HG03066 (cell line): ENCODE data around the gene PDCD2L.
"Not testable (repeated sequence)": the region's sequence is repeated elsewhere in the genome, so short reads cannot be mapped to it uniquely, and the experiment has no call there.

Experiments
- ATAC-seq: cut with Tn5 transposase; IDR thresholded peaks from one replicate; pipeline ENCODE4 v1.9.1; 2021; ENCODE audit warnings: low read depth; ENCODE audit not compliant: unreplicated experiment

The PDCD2L gene

GRCh38 chr19:34370983-34371382 lies 33.2 kb upstream of the PDCD2L start:
- no peak for ATAC-seq

DNA sequence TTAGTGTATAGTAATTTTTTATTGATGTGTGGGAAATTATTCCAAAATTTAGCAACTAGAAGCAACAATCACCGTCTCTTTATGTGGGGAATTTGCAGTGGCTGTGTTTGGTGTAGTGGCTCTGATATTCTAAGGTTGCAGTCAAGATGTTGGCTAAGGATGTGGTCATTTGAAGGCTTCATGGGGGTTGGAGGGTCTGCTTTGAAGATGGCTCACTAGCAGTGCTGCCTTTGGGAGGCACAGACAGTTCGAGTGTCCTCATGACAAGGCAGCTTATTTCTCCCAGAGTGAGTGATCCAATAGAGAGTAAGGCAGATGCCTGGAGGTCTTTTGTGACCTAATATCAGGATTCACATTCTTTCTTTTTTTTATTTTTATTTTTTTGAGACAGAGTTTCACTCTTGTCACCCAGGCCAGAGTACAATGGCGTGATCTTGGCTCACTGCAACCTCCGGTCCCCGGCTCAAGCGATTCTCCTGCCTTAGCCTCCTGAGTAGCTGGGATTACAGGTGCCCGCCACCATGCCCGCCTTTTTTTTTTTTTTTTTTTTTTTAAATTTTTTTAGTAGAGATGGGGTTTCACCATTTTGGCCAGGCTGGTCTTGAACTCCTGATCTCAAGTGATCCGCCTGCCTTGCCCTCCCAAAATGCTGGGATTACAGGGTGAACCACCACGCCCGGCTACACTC lies 30.5 kb upstream of the PDCD2L start:
- no peak for ATAC-seq

DNA sequence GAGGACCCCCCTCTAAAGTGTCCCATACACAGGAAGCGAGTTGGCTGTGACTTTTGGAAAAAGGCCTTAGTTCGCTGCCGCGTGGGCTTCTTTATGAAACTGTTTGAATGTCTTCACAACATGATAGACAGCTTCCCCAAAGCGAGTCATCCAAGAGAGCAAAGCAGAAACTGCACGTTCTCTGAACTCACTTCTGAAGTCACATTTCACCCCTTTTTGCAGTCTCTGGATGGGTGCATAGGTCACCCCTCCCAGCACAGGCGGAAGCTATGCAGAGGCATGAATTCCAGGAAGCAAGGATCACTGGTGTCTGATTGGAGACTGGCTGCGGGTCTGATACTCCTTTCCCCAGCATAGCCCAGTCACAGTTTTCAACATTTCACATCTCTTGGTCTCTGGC lies 28.6 kb upstream of the PDCD2L start:
- ATAC-seq = no peak

GRCh38 chr19:34380639-34381241 lies 23.5 kb upstream of the PDCD2L start:
- no peak for ATAC-seq

- no peak for ATAC-seq
These were observed 22.6 kb upstream of the PDCD2L start for GRCh38 chr19:34381399-34382251.

DNA sequence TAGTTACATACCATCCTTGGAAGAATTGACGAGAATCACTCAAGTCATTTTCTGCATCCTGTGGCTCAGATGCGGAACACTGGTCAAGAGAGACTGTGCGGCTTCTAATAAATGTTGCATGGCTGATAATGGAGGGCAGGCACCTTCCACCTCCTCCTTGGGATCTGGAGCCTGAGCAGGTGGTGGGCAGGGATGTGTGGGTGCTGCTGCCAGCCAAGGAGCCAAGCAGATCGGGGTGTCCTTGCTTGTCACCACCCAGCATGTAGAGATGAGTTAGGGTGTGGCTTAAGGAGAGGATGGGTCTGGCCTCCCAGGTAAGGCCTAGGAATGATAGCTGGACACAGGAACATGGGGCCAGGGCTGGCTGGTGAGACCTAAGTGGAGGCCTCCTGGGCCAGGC lies 21.7 kb upstream of the PDCD2L start:
- ATAC-seq = no peak

- no peak for ATAC-seq
These were observed 20.6 kb upstream of the PDCD2L start for GRCh38 chr19:34383599-34383998.

DNA sequence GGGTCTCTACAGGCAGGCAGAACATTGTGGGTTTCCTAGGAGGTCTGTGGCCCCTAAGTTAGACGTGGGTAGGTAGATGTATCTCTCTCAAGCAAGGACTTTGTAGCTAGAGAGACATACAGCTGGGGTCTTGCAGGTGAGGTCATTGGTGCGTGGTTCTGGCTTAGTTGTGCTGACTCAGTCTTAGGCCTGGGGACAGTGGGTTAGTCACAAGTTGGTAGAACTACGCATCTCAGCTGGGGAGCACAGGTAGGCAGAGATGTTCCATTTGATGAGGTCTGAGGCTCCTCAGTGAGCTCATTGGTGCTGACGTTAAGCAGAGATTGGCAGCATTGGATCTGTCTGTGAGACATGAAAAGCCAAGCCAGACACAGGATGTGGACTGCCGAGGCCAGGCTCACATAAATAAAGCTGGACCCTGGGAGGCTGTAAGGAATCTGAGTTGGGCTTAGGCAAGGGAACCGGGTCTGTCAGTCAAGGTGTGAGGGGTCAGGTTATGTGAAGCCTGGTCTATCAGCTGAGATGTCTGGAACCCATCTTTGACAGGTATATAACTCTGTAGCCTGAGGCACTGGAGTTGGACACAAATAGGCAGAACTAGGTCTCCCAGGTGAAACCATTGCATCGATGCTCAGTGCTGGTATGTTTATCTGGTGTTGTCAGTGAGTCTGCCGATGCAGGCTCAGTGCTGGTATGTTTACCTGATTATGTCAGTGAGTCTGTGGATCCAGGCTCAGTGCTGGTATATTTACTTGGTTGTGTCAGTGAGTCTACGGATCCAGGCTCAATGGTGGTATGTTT lies 17.4 kb upstream of the PDCD2L start:
- no peak for ATAC-seq

DNA sequence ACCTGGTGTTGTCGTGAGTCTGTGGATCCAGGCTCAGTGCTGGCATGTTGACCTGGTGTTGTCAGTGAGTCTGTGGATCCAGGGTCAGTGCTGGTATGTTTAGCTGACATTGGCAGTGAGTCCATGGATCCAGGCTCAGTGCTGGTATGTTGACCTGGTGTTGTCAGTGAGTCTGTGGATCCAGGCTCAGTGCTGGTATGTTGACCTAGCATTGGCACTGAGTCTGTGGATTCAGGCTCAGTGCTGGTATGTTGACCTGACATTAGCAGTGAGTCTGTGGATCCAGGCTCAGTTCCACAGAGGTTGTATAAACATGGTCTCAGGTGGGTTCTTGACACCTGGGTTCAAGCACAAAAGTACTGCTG lies 16.8 kb upstream of the PDCD2L start:
- ATAC-seq = no peak

DNA sequence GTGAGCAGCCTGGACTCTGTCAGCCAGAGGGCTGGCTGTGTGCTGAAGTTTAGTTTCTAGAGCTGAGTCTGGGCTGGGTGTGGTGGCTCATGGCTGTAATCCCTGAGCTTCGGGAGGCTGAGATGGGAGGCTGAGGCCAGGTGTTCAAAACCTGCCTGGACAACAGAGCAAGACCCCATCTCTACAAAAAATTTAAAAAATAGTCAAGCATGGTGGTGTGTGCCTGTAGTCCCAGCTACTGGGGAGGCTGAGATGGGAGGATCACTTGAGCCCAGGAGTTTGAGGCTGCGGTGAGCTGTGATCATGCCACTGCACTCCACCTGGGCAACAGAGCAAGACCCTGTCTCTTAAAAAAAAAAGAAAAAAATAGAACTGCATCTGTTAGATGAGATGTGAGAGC lies 15.5 kb upstream of the PDCD2L start:
- not testable (repeated sequence) for ATAC-seq

DNA sequence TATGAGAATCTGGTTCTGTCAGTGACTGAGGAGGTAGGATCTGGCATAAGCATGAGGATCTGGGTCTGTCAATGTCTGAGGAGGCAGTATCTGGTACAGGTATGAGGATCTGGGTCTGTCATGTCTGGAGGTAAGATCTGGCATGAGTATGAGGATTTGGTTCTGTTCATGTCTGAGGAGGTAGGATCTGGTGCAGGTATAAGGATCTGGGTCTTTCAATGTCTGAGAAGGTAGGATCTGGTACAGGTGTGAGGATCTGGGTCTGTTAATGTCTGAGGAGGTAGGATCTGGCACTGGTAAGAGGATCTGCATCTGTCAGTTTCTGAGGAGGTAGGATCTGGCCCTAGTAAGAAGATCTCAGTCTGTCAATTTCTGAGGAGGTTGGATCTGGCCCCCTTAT lies 12.4 kb upstream of the PDCD2L start:
- ATAC-seq = no peak

- no peak for ATAC-seq
These were observed 11.2 kb upstream of the PDCD2L start for GRCh38 chr19:34393031-34393430.

- no peak for ATAC-seq
These were observed 10.6 kb upstream of the PDCD2L start for GRCh38 chr19:34393629-34394028.

DNA sequence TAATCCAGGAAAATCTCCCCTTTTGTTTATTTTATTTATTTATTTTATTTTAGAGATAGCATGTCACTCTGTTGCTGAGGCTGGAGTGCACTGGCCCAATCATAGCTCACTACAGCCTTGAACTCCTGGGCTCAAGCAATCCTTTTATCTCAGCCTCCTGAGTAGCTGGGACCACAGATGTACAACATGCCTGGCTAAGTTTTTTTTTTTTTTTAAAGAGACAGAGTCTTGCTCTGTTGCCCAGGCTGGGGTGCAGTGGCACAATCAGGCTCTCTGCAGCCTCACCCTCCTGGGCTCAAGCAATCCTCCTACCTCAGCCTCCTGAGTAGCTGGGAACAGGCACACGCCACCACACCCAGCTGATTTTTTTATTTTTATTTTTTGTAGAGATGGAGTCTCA lies 6.3 kb upstream of the PDCD2L start:
- ATAC-seq = no peak

GRCh38 chr19:34399886-34400285 lies 4.3 kb upstream of the PDCD2L start:
- ATAC-seq = no peak

- ATAC-seq = not testable (repeated sequence)
These were observed 3.4 kb upstream of the PDCD2L start for GRCh38 chr19:34400844-34401243.

DNA sequence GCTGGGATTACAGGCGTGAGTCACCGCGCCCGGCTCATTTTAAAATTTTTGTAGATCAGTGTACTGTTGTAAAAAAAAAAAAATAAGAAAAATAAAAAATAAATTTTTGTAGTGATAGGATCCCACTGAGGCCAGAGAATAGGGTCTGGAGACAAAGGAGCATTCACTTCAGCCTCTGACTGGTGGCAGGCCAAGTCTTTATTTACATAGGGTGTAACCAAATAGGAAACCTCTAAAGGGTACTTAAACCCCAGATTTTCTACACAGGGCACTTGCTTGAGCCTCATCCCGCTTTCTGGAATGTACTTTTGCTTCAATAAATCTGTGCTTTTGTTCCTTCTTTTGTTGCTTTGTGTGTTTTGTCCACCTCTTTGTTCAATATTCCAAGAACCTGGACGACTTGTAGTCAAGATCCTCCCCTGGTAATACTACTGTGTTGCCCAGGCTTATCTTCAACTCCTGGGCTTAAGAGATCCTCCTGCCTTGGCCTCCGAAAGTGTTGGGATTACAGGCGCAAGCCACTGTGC lies 2.1 kb upstream of the PDCD2L start:
- no peak for ATAC-seq

DNA sequence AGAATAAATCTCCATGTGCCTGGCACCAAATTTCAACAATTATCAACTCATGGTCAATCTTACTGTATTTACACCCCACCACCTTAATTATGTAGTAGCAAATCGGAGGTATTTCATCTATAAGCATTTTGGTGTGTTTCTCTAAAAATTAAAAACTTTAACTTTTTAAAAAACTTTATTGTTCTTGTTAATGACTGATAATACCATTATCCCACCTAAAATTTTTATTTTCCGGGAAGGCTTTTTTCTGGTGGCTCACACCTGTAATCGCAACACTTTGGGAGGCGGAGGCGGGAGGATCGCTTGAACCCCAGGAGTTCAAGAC lies 453 bp upstream of the PDCD2L start:
- no peak for ATAC-seq

- no peak for ATAC-seq
These were observed 1.9 kb downstream of the PDCD2L start for GRCh38 chr19:34405892-34406660.

GRCh38 chr19:34408411-34408810 lies 4.2 kb downstream of the PDCD2L start:
- no peak for ATAC-seq
